GM12878 (cell line): Measurements from ENCODE around the gene ATG12.

Source experiments
- ASH2L ChIP-seq: fragments of 300-600, 200-600 bp; sonication (generic); IDR thresholded peaks from 2 replicates; pipeline ENCODE4 v1.6.1; 2017; ENCODE audit warnings: low read depth, mild to moderate bottlenecking, borderline replicate concordance
- CHD4 ChIP-seq: fragments of 200-600 bp; sonication (generic); IDR thresholded peaks from 2 replicates; pipeline ENCODE4 v1.6.1; 2016; ENCODE audit warnings: mild to moderate bottlenecking
- EZH2 ChIP-seq: IDR thresholded peaks from 2 replicates; pipeline ENCODE4 v1.6.1; 2012; ENCODE audit warnings: low read depth, mild to moderate bottlenecking, control low read depth, inconsistent platforms, low read length, borderline replicate concordance; ENCODE audit not compliant: control insufficient read depth
- FOS ChIP-seq: IDR thresholded peaks from 3 replicates; pipeline ENCODE4 v1.6.1; 2011; ENCODE audit warnings: borderline replicate concordance; ENCODE audit not compliant: insufficient read length; ENCODE audit errors: extremely low read depth
- FOXK2 ChIP-seq: fragments of 450-650 bp; IDR thresholded peaks from 2 replicates; pipeline ENCODE4 v1.6.1; 2017; ENCODE audit warnings: mild to moderate bottlenecking, moderate library complexity
- MXI1 ChIP-seq: fragments of 150-350 bp; IDR thresholded peaks from 2 replicates; pipeline ENCODE4 v1.6.1; 2011; ENCODE audit warnings: low read depth, mild to moderate bottlenecking, inconsistent platforms, low read length, improper control_type of control experiment
- POU2F2 ChIP-seq: IDR thresholded peaks from 3 replicates; pipeline ENCODE4 v1.6.1; 2011; ENCODE audit warnings: low read depth, mild to moderate bottlenecking, low read length, borderline replicate concordance
- SP1 ChIP-seq: IDR thresholded peaks from one replicate; pipeline ENCODE4 v1.6.1; 2011; ENCODE audit warnings: low read depth, low read length
- TAF1 ChIP-seq: IDR thresholded peaks from 2 replicates; pipeline ENCODE4 v1.6.1; 2011; ENCODE audit warnings: mild to moderate bottlenecking, low read depth, low read length, borderline replicate concordance
- TF ChIP-seq, protein P1 (sequence below): IDR thresholded peaks from 2 replicates; pipeline ENCODE4 v1.6.1; 2012; ENCODE audit warnings: low read depth, low read length, improper control_type of control experiment

DNA sequence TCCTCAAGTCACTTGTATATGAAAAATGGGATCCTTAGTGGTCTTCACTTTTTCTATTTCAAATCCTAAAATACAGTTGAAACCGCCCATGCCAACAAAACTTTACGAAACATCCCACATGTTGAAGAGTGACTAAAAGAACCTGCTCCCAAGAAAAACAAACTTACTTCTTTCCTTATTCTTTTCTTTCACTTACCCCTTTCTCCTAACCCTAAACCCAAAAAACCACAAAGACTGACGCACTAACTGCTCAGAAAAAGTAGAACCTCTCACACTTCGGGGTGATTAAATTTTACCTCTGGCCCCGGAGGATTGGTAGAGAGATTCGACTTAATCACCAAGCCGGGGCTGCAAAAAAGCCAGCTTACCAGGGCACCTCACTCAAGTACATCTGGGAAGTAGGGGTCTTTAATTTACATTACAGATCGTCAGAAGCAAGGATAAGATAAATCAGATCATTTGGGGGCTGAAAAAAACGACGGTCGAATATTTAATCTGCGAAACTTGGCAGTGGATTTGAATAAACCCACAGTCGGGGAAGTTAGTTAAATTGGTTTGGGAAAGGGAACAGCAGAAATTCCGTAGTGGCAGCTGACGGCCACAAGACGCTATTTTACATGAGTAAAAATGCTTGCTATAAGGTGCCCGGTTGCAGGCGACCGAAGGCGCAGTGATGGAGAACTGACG lies 26.2 kb downstream of the ATG12 start:
- TF ChIP-seq FOXK2, result no peak
- no peak for TF ChIP-seq SP1
- no peak for TF ChIP-seq TAF1
- 0 out of 2 replicates have a peak, but pooled peaks have one; percentile 60 for TF ChIP-seq EZH2
- no peak for TF ChIP-seq MXI1
- TF ChIP-seq ASH2L, result no peak
- TF ChIP-seq FOS, result no peak
- TF ChIP-seq CHD4, result no peak
- TF ChIP-seq POU2F2, result no peak
- TF ChIP-seq, protein P1, sequence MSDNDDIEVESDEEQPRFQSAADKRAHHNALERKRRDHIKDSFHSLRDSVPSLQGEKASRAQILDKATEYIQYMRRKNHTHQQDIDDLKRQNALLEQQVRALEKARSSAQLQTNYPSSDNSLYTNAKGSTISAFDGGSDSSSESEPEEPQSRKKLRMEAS, result no peak
